PC-9 (cell line): Measurements from ENCODE around the gene CCDC146. TPM values are rescaled to one million over a fixed set of nuclear protein-coding genes. Genes with fewer than 3 reads are reported as not detected.

ENCODE experiments used
- BruUV-seq: library from RNA; stranded (reverse); fragments of 400-500 nt; replicated peaks from 2 replicates; lab custom pipeline; 2021; lab: Mats Ljungman, UMichigan
- CTCF ChIA-PET: fragments of 300-600 bp; sonication (Branson Sonifier 250); formaldehyde crosslinking; loops from one replicate; lab custom pipeline; 2022; ENCODE audit warnings: antibody characterized with exemption; lab: Charles Lee
- POLR2A ChIA-PET: fragments of 300-600 bp; sonication (Branson Sonifier 250); formaldehyde crosslinking; loops from one replicate; lab custom pipeline; 2022; ENCODE audit warnings: antibody characterized with exemption; ENCODE audit not compliant: unreplicated experiment; lab: Charles Lee
- DNase-seq, 2 experiments: peaks; one replicate each; pipeline versions ENCODE4 v3.0.0 to v3.0.0-alpha.2; 2015 to 2022; ENCODE audit warnings: mixed read lengths in 1 of 2
- H2AFZ ChIP-seq: fragments of 200-600 bp; sonication (generic); 2 replicates; pipeline ENCODE4 v1.8.1; 2017; ENCODE audit warnings: antibody characterized with exemption
- H3F3A ChIP-seq: fragments of 200-600 bp; sonication (generic); 2 replicates; pipeline ENCODE4 v1.8.1; 2017; ENCODE audit warnings: antibody characterized with exemption, mild to moderate bottlenecking, low read depth; ENCODE audit not compliant: insufficient read depth
- H3K27ac ChIP-seq: fragments of 200-600 bp; sonication (generic); 2 replicates; pipeline ENCODE4 v1.6.1; 2016; ENCODE audit warnings: mixed run types
- H3K27me3 ChIP-seq: fragments of 200-600 bp; sonication (generic); 2 replicates; pipeline ENCODE4 v1.6.1; 2016; ENCODE audit warnings: low read depth, mixed run types; ENCODE audit not compliant: insufficient read depth
- H3K36me3 ChIP-seq: fragments of 200-600 bp; sonication (generic); 2 replicates; pipeline ENCODE4 v1.6.1; 2016; ENCODE audit warnings: low read depth, mixed run types
- H3K4me1 ChIP-seq: fragments of 200-600 bp; sonication (generic); replicated peaks from 2 replicates; pipeline ENCODE4 v1.6.1; 2016; ENCODE audit warnings: mixed run types; ENCODE audit not compliant: insufficient read depth
- H3K4me2 ChIP-seq: fragments of 200-600 bp; sonication (generic); 2 replicates; pipeline ENCODE4 v1.6.1; 2017; ENCODE audit warnings: mixed run types
- H3K4me3 ChIP-seq: fragments of 200-600 bp; sonication (generic); 2 replicates; pipeline ENCODE4 v1.6.1; 2016; ENCODE audit warnings: mixed run types
- H3K79me2 ChIP-seq: fragments of 200-600 bp; sonication (generic); 2 replicates; pipeline ENCODE4 v1.6.1; 2017; ENCODE audit warnings: low read depth, mixed run types
- H3K9me2 ChIP-seq: fragments of 200-600 bp; sonication (generic); 2 replicates; pipeline ENCODE4 v1.8.1; 2017; ENCODE audit warnings: mild to moderate bottlenecking; ENCODE audit not compliant: insufficient read depth
- H3K9me3 ChIP-seq: fragments of 200-600 bp; sonication (generic); 2 replicates; pipeline ENCODE4 v1.8.1; 2016; ENCODE audit warnings: low read depth; ENCODE audit not compliant: insufficient read depth
- H4K20me1 ChIP-seq: fragments of 200-600 bp; sonication (generic); 2 replicates; pipeline ENCODE4 v1.8.1; 2017; ENCODE audit not compliant: insufficient read depth
- EZH2 ChIP-seq: fragments of 200-600 bp; sonication (generic); IDR thresholded peaks from 2 replicates; pipeline ENCODE4 v1.8.0; 2017; ENCODE audit warnings: antibody characterized with exemption, low read depth
- intact Hi-C: fragments of 100-400 bp; cut with micrococcal nuclease; formaldehyde crosslinking; loops from one replicate; pipeline ENCODE4 v1.10.0; 2022; ENCODE audit not compliant: unreplicated experiment
- total RNA-seq: library from RNA; stranded (reverse); gene quantifications from 2 replicates; pipeline ENCODE4 v1.2.3, GENCODE V29; 2021
- TF ChIP-seq, protein P1 (sequence below): fragments of 200-600 bp; sonication (generic); conservative IDR thresholded peaks from 2 replicates; pipeline ENCODE4 v1.6.1; 2017; ENCODE audit warnings: mixed run types, antibody characterized with exemption, mild to moderate bottlenecking, moderate library complexity

Gene CCDC146
- total RNA-seq, 1 experiment from 2014 or later = 15.9 TPM

DNA sequence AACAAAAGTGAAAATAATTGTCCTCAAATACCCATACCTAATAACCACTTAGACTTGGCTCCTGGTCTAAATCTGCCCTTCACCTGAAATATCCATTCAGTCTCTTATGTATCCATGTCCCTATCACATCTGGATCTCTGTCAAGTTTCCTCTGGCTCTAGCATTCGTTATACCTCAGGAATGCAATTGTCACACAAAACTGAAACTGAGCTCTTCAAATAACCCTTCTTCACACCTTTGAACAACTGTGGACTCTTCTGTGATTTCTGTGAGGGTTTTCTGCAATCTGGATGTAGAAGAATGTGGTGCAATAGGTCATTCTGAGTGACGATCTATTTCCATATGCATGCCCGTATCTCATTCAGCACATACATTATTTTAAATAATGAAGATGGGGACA is 130.7 kb downstream of the CCDC146 start:
- ChIA-PET CTCF (no interaction called here), POLR2A (no interaction called here)
- Histone ChIP-seq H3K4me1 (no peaks in the 10 kb centered on the region), H3K27ac (no peak overlapping the region), H3K79me2 (no peaks in the 10 kb centered on the region), H3K36me3 (no peaks in the 10 kb centered on the region), H3K4me3 (no peak overlapping the region), H4K20me1 (no peaks in the 10 kb centered on the region), H3F3A (no peaks in the 10 kb centered on the region), H3K9me2 (no peaks in the 10 kb centered on the region), H3K4me2 (no peak overlapping the region), H2AFZ (no peak overlapping the region), H3K9me3 (no peaks in the 10 kb centered on the region), H3K27me3 (no peaks in the 10 kb centered on the region)
- no TSS peak for BruUV-seq
- TF ChIP-seq EZH2 = no peak
- TF ChIP-seq, protein P1, sequence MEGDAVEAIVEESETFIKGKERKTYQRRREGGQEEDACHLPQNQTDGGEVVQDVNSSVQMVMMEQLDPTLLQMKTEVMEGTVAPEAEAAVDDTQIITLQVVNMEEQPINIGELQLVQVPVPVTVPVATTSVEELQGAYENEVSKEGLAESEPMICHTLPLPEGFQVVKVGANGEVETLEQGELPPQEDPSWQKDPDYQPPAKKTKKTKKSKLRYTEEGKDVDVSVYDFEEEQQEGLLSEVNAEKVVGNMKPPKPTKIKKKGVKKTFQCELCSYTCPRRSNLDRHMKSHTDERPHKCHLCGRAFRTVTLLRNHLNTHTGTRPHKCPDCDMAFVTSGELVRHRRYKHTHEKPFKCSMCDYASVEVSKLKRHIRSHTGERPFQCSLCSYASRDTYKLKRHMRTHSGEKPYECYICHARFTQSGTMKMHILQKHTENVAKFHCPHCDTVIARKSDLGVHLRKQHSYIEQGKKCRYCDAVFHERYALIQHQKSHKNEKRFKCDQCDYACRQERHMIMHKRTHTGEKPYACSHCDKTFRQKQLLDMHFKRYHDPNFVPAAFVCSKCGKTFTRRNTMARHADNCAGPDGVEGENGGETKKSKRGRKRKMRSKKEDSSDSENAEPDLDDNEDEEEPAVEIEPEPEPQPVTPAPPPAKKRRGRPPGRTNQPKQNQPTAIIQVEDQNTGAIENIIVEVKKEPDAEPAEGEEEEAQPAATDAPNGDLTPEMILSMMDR = no peak
- DNase-seq = no peak
- intact Hi-C loops = no loop called here

DNA sequence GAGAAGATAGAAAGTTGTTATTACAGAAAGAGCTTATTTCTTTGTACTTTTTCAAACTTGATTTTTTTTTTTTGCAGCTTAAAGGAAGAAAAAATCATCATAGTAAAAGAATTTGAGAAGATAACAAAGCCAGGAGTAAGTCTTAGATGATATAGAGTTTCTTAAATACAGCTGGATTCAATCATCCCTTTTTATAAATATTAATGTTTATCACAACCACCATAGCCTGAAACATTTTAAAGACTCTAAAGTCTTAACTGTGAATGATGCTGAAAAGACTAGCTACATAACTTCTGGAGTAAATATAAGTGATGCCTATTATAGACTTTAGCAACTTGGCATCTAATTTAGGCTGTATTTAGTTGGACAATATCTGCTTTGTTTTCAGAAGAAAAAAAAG is 132.0 kb downstream of the CCDC146 start:
- Histone ChIP-seq H3K79me2 (no peaks in the 10 kb centered on the region), H3F3A (no peaks in the 10 kb centered on the region), H3K27ac (no peak overlapping the region), H3K27me3 (no peaks in the 10 kb centered on the region), H4K20me1 (no peaks in the 10 kb centered on the region), H3K4me2 (no peak overlapping the region), H3K4me1 (no peaks in the 10 kb centered on the region), H3K9me3 (no peaks in the 10 kb centered on the region), H2AFZ (no peak overlapping the region), H3K9me2 (no peaks in the 10 kb centered on the region), H3K36me3 (no peaks in the 10 kb centered on the region), H3K4me3 (no peak overlapping the region)
- ChIA-PET POLR2A (interaction anchor here (0.8 kb wide), 1 partner anchor 73 kb away, joined by 3 read pairs; no protein-coding TSS in a partner anchor), CTCF (no interaction called here)
- intact Hi-C loops = no loop called here
- DNase-seq = no peak
- BruUV-seq = no TSS peak
- TF ChIP-seq, protein P1 = no peak
- TF ChIP-seq EZH2 = no peak

DNA sequence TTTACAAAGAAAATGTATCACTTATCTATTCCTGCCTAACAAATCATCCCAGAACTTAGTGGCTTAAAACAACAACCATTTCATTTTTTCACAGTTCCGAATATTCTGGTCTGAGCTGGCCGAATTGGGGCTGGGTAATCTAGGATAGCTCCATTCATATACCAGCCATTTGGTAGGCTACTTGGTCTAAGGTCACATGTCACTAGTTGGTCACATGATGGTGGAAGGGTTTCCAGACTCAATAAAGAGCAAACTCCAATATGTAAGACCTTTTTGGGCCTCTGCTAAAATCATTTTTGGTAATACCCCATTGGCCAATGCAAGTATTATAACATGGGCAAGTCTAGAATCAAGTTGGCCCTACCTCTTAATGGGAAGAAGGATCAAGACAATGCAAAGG is 132.5 kb downstream of the CCDC146 start:
- Histone ChIP-seq H3K36me3 (no peaks in the 10 kb centered on the region), H3F3A (no peaks in the 10 kb centered on the region), H3K79me2 (no peaks in the 10 kb centered on the region), H4K20me1 (no peaks in the 10 kb centered on the region), H3K4me3 (no peak overlapping the region), H2AFZ (no peak overlapping the region), H3K4me2 (no peak overlapping the region), H3K27ac (no peak overlapping the region), H3K4me1 (no peaks in the 10 kb centered on the region), H3K27me3 (no peaks in the 10 kb centered on the region), H3K9me2 (no peaks in the 10 kb centered on the region), H3K9me3 (no peaks in the 10 kb centered on the region)
- intact Hi-C loops = no loop called here
- DNase-seq = no peak
- TF ChIP-seq, protein P1 = no peak
- CTCF ChIA-PET = no interaction called here
- POLR2A ChIA-PET = no interaction called here
- no TSS peak for BruUV-seq
